ENCODE data around the gene TRIM71.

Gene TRIM71

DNA sequence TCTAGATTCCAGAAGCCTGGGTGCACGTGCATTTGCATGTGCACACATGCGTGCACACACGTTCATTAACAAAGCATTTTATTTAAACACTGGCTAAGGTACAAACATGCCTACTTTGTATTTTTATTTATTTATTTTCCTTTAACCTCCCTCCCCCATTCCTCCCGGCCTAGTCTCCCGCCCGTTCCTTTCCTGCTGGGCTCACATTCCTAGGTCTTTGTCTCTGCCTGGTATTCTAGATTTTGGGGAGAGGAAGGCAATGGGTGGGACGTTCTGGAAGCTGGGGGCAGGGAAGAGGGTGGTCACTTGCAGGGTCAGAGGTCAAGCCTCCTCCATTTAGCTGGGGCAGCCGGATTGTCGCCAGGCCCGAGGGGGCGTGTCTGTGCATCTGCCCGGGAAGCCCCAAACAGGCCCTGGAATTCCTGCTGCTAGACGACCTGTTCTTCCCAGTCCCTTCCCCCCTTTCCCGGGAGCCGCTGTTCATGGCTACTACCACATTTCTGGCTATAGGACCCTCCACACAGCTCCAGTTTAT, 51.8 kb downstream of the TRIM71 start:
- no peak for DNase-seq

DNA sequence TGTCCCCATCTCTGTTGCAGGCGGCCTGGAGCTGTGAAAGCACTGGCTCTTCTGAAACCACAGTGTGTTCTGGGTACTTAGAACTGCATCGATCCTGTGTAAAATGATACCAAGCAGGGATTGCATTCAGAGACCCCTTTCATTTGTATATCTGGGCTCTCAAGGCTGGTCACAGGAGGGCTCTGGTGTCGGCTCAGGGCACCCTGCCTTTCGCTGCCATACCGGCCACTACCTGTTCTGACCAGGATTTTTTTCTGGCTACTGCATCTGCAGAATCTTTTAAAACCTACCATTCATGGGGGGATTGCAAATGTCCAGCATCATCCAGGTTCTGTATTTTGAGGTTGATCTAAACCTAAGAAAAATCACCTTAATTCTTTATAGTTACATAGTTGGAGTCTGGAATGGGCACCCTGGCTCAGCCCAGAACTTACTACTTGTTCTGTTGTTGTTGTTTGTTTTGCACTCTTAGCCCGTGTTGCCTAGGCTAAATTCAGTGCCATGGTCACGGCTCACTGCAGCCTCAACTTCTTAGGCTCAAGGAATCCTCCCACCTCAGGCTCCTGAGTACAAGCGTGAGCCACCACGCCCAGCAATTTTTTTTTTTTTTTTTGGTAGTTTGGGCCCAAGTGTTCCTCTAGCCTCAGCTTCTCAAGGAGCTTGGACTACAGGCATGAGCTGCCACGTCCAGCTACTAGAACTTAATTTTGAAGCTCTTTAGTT, 52.7 kb downstream of the TRIM71 start:
- no peak for DNase-seq

- no peak for DNase-seq
Observed at GRCh38 chr3:32871273-32871672, 53.5 kb downstream of the TRIM71 start.

DNA sequence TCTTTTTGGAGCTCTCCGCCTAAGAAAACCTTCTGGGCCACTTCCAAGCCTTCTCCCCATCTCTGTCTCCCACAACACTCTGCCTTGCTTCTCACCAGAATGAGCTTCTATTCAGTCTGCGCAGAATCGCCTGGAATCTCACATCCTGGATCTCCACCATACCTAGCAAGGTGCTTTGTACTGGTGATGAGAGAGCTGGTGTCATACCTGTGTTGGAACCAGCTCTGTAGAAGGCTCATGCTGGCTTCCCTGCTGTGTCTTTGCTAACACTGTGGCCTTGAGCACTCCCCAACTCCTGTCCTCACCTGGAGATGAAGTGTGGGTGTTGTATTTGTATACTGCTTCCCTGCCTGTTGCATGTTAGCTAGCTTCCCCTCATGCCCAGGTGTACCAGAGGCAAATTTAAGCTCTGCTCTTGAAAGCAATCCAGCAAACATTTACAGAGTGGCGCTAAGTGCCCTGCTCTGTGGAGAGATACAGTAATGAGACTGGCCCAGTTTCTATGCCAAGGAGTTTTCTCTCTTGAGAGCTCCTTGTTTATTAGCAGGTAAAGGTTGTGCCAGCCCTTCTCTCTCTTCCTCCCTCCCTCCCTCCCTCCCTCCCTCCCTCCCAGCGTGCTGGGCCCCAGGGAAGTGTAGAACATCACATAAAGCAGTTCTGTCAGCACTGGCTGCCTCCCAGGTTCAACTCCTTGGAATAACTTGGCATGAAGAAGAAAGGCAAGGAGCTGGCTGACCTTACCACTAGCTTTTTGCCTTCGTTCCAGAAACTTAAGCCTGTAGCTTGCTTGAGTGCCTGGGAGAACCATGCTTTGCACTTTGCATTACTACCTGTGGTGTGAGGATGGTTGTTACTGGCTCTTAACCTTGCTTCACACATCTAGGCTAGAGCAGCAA, 54.9 kb downstream of the TRIM71 start:
- no peak for DNase-seq

DNA sequence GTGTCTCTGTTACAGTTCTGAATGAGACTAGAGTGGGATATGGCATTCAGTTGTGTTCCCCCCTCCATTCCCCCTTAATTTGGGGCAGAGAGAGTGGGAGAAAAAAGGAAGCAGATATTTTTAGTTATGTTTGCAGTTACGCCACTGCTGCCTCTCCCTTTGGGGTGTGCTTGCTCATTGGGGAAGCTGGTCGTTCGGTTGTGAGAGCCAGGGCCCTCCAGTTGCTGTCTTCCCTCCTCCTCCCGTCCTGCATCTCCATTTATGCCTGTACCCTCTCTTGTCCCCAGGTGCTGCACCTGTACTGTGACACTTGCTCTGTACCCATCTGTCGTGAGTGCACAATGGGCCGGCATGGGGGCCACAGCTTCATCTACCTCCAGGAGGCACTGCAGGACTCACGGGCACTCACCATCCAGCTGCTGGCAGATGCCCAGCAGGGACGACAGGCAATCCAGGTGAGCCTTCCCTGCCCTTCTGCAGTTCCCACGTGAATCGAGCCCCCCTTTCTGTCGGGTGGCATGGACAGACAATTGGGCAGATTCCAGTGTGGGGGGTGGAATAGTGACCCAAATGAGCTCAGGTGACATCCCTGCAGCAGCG, 55.8 kb downstream of the TRIM71 start:
- no peak for DNase-seq

GRCh38 chr3:32876920-32877319, 59.1 kb downstream of the TRIM71 start:
- no peak for DNase-seq

DNA sequence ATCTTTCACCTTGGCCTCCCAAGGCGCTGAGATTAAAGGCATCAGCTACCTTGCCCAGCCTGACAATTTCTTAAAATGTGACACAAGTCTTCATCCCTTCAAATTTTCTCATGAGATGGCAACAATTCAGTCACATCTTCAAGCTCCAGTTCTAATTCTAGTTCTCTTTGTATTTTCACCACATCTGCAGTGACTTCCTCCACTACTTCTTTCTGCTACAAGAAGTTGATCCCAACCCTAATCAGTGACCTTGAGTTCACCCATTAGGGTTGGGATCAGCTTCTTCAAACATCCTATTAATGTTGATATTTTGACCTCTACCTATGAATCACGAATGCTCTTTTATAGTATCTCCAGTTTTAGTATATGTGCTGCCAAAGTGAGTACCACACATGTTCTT, 59.8 kb downstream of the TRIM71 start:
- no peak for DNase-seq

DNA sequence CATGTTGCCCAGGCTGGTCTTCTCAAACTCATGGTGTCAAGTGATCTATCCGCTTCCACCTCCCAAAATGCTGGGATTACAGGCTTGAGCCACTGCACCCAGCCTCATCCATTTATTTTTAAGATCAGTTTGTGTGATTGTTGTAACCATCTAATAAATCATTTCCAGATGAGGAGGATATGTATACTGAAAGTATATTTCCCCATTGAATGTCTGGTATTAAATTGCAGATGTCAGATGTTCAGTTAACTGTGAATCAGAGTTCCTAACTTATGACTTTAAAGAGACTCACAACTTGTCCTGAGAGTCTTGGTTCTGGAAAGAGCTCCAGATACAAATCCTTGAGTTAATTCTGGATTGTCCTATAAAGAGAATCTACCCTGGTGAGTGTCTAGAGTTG, 62.4 kb downstream of the TRIM71 start:
- DNase-seq: no peak

DNA sequence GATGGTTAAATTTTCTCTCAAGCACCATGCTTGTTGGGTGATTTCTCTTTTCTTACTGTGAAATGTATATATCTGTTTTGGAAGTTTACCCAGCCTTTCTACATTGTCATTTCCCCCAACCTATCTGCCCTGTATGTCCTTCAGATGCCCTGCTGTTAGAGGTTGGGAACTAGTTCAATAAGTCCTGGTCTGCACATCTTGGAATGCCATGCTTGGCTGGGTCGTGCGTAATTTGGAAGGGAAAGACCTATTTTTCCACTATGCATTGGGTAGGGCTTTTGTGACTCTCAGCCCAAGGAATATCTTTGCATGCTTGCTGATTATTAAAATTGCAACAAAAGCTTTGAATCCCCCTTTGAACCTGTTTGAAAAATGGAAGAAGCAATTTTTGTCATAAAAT, 63.8 kb downstream of the TRIM71 start:
- no peak for DNase-seq

- DNase-seq: no peak
Observed at GRCh38 chr3:32882189-32882588, 64.4 kb downstream of the TRIM71 start.

- no peak for DNase-seq
Observed at GRCh38 chr3:32882603-32883025, 64.8 kb downstream of the TRIM71 start.

DNA sequence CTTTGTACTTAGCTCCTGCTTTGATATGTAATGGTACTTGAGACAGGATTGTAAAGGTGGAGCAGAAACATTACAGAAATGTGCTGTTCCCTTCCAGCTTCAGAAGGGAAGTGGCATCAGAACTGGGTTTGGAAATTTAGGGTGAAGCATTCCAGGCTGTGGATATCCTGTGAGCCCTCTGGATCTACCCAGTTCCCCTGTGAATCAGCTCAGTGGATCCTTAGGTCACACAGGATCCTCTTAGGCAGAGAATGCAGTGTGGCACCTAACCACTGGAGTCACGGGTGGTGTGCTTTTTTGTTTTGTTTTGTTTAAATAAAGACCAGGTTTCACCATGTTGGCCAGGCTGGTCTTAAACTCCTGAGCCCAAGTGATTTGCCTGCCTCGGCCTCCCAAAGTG, 66.0 kb downstream of the TRIM71 start:
- DNase-seq: no peak

DNA sequence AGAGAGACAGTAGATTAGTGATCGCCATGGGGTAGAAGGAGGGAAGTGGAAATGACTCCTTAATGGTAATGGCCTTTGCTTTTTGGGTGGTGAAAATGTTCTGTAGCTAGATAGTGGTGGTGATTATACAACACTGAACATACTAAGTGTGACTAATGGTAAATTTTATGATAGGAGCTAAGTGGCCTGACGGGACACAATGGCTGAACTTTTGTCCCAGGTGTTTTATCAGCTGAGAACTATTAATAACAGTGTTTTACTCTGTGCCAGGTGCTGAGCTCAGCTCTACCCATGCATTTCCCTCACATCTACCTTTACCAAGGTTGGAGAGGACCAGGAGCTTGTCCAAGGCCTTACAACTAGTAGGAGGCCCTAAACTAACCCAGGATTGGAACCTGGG, 66.8 kb downstream of the TRIM71 start:
- DNase-seq: no peak

DNA sequence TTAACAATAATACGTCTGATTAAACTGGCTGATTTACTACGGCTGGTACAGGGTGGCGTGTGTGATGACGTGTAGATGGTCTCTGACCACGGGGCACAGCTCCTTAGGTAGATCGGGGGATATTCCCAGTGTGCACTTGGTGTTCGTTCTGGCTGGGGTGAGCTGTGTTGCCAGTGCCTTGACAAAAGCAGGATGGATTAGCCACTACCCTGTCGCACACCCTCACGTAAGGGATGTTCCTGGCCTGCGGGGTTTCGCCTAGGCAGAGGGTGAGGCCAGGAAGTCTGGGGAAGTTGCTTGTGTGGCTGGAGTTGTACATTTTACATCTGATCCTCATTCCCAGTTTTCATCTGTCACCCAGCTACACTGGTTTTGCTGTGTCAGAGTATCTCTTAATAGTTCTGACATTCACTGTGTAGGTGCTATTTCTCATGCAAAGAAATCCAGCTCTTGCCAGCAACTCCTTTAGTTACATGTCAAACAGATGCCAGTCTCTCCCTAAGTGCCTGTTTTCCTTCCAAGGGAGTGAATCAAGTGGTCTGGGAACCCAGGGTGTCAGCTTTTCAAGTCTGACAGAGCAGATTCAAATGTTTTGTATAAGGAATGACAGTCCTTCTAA, 67.6 kb downstream of the TRIM71 start:
- no peak for DNase-seq

- no peak for DNase-seq
Observed at GRCh38 chr3:32886296-32886695, 68.5 kb downstream of the TRIM71 start.

DNA sequence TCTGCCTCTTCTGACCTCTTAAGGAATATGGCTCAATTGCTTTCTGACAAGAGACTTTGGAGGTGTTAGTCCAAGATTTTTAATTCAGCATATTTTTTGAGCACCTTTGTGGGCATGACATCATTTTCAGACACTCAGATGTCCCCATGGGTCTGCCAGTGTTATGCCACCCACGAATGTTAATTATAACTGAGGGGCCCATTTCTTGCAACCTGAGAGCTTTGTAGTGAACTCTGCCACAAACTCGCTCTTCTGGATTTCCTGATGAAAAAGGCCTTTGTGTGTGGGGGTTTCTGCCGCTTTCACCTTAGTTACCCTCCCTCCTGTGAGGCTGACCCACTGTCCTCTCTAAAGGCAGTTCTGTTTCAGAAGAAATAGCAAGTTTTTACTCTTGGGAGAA, 69.1 kb downstream of the TRIM71 start:
- no peak for DNase-seq

GRCh38 chr3:32888739-32889138, 70.9 kb downstream of the TRIM71 start:
- no peak for DNase-seq

DNA sequence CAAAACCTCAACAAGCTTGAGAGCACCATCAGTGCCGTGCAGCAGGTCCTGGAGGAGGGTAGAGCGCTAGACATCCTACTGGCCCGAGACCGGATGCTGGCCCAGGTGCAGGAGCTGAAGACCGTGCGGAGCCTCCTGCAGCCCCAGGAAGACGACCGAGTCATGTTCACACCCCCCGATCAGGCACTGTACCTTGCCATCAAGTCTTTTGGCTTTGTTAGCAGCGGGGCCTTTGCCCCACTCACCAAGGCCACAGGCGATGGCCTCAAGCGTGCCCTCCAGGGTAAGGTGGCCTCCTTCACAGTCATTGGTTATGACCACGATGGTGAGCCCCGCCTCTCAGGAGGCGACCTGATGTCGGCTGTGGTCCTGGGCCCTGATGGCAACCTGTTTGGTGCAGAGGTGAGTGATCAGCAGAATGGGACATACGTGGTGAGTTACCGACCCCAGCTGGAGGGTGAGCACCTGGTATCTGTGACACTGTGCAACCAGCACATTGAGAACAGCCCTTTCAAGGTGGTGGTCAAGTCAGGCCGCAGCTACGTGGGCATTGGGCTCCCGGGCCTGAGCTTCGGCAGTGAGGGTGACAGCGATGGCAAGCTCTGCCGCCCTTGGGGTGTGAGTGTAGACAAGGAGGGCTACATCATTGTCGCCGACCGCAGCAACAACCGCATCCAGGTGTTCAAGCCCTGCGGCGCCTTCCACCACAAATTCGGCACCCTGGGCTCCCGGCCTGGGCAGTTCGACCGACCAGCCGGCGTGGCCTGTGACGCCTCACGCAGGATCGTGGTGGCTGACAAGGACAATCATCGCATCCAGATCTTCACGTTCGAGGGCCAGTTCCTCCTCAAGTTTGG, 72.9 kb downstream of the TRIM71 start:
- no peak for DNase-seq

GRCh38 chr3:32891365-32891764, 73.6 kb downstream of the TRIM71 start:
- no peak for DNase-seq

- no peak for DNase-seq
Observed at GRCh38 chr3:32892625-32893598, 75.1 kb downstream of the TRIM71 start.

- no peak for DNase-seq
Observed at GRCh38 chr3:32894977-32895376, 77.2 kb downstream of the TRIM71 start.

Measured in NCI-H524 (cell line).